ENCODE results near the gene LGALS7B. TPM values are rescaled to one million over a fixed set of nuclear protein-coding genes. Genes with fewer than 3 reads are reported as not detected.

Gene LGALS7B
- polyA plus RNA-seq, 1 of the 3 experiments (the other 2 are of a cell fraction), result not detected

- DNase-seq, result no peak
- Histone ChIP-seq H3F3A (replicated peaks; ENCODE audit: insufficient read depth) (no peaks in the 10 kb centered on the region), H3K79me2 (ENCODE audit: insufficient read depth) (no peaks in the 10 kb centered on the region), H2AFZ (ENCODE audit: low read depth) (no peak overlapping the region), H3K4me2 (no peak overlapping the region), H3K27ac (ENCODE audit: low read depth in 2 of 2, low read length in 1 of 2) (no peak overlapping the region), H3K4me1 (ENCODE audit: control insufficient read depth in 1 of 2, insufficient read depth in 2 of 2, low read depth in 1 of 2, low read length in 1 of 2) (no peaks in the 10 kb centered on the region), H3K9ac (no peak overlapping the region), H3K9me3 (no peaks in the 10 kb centered on the region), H3K9me2 (no peaks in the 10 kb centered on the region), H3K36me3 (replicated peaks in 1 of 2; ENCODE audit: control insufficient read depth in 1 of 2, insufficient read depth in 2 of 2, low read length in 1 of 2) (no peaks in the 10 kb centered on the region), H3K4me3 (ENCODE audit: low read depth in 2 of 2, low read length in 1 of 2) (no peak overlapping the region), H4K20me1 (ENCODE audit: insufficient read depth) (no peaks in the 10 kb centered on the region), H3K27me3 (ENCODE audit: insufficient read depth) (no peaks in the 10 kb centered on the region)
- CTCF ChIA-PET, result no interaction called here
- 86% methylated on average over 12 of the region's 13 CpGs for WGBS (ENCODE audit: low lambda C conversion rate)
- POLR2A ChIA-PET, result interaction anchor here (1.5 kb wide), 1 partner anchor 63 kb away, joined by 4 read pairs; no protein-coding TSS in a partner anchor
- no peak for TF ChIP-seq USF2 (IDR thresholded peaks at IDR 0.05; ENCODE audit: borderline replicate concordance, low read depth, low read length)
- TF ChIP-seq RCOR1 (IDR thresholded peaks at IDR 0.05; ENCODE audit: low read length), result no peak
- TF ChIP-seq EP300 (IDR thresholded peaks at IDR 0.05; ENCODE audit: borderline replicate concordance in 1 of 2, low read depth in 1 of 2, low read length in 1 of 2), result no peak
- TF ChIP-seq TAF1 (IDR thresholded peaks at IDR 0.05; ENCODE audit: borderline replicate concordance, low read depth, low read length), result no peak
- TF ChIP-seq EZH2phosphoT487 (IDR thresholded peaks at IDR 0.05; ENCODE audit: borderline replicate concordance, low read depth), result no peak
- no peak for TF ChIP-seq RAD21 (IDR thresholded peaks at IDR 0.05; ENCODE audit: low read length)
- TF ChIP-seq MAX (IDR thresholded peaks at IDR 0.05; ENCODE audit: low read depth), result no peak
- no peak for TF ChIP-seq GABPA (IDR thresholded peaks at IDR 0.05; ENCODE audit: low read depth)
- TF ChIP-seq ELF1 (IDR thresholded peaks at IDR 0.05), result no peak
- TF ChIP-seq CHD2 (IDR thresholded peaks at IDR 0.05; ENCODE audit: low read length, partially characterized antibody), result no peak
- TF ChIP-seq GATA2 (CRISPR knock-in tag; IDR thresholded peaks at IDR 0.05), result no peak
- TF ChIP-seq POLR2AphosphoS5 (IDR thresholded peaks at IDR 0.05; ENCODE audit: low read depth, low read length), result no peak
- no peak for TF ChIP-seq TCF12 (IDR thresholded peaks at IDR 0.05)
- no peak for TF ChIP-seq FOSL2 (IDR thresholded peaks at IDR 0.05; ENCODE audit: borderline replicate concordance, low read depth)
- TF ChIP-seq SIN3A (IDR thresholded peaks at IDR 0.05; ENCODE audit: borderline replicate concordance, low read depth, low read length), result no peak
- no peak for TF ChIP-seq IRF3 (IDR thresholded peaks at IDR 0.05; ENCODE audit: low read depth, low read length)
- TF ChIP-seq USF1 (IDR thresholded peaks at IDR 0.05; ENCODE audit: borderline replicate concordance, low read depth), result no peak
Measured at GRCh38 chr19:38774181-38774950, 14.6 kb upstream of the LGALS7B start.

All from SK-N-SH (cell line).